AG04449 (cell line): ENCODE measurements around the gene BPTF.
"Not testable (repeated sequence)": the region's sequence is repeated elsewhere in the genome, so short reads cannot be mapped to it uniquely, and the experiment has no call there.

ENCODE experiments used
- CTCF ChIA-PET: fragments of 350-600 bp; formaldehyde crosslinking; extraction: SDS; loops from one replicate; lab custom pipeline; 2021; ENCODE audit warnings: antibody characterized with exemption; lab: Yijun Ruan, JAX
- POLR2A ChIA-PET: fragments of 400-600, 350-600 bp; formaldehyde crosslinking; extraction: SDS; loops from one replicate; lab custom pipeline; 2020; ENCODE audit warnings: antibody characterized with exemption, inconsistent platforms; lab: Yijun Ruan, JAX
- DNase-seq: peaks from one replicate; pipeline ENCODE4 v3.0.0-alpha.2; 2010; ENCODE audit warnings: low read depth, low spot score
- H3K4me3 ChIP-seq: 2 replicates; pipeline ENCODE4 v1.5.1; 2011; ENCODE audit warnings: low read depth, mild to moderate bottlenecking, control low read depth, low read length
- TF ChIP-seq, protein P1 (sequence below): IDR thresholded peaks from one replicate; pipeline ENCODE4 v1.5.1; 2011; ENCODE audit warnings: mild to moderate bottlenecking, moderate library complexity, low read length, control low read depth, inconsistent platforms; ENCODE audit not compliant: insufficient read depth; ENCODE audit errors: missing control alignments

BPTF gene

DNA sequence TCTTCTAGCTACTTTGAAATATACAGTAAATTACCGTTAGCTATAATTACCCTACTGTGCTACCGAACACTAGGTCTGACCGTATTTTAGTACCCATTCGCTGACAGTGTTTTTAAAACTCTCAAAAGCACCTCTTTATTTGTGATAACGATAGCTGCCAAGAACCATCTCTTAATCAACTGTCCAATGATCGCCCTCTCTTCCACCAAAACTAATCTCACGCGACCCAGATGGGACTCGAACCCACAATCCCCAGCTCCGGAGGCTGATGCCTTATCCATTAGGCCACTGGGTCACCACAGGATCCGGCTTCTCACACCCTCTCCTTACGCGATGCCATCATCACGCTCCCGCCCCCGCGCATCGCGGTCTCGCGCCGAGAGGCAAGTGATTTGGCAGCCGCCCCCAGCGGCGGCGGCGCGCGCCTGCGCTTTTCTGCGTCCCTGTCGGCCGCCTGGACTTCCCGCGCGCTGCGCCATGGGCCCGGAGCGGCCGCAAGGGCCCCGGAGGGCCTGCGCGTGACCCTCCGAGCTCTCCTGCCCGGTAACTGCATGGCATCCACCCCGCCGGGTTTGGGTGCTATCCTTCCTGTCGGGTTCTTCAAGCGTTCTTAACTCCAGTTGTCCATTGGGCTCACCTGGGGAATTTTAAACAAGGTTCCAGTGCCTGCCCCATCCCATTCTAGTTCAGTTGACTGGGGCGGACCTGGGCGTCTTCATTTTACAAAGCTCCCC, 194.5 kb downstream of the BPTF start:
- CTCF ChIA-PET = interaction anchor here (0.5 to 2.4 kb wide), 8 partner anchors 9 to 182 kb away, joined by 3 to 11 read pairs (median 4); no protein-coding TSS in a partner anchor
- TF ChIP-seq, protein P1, sequence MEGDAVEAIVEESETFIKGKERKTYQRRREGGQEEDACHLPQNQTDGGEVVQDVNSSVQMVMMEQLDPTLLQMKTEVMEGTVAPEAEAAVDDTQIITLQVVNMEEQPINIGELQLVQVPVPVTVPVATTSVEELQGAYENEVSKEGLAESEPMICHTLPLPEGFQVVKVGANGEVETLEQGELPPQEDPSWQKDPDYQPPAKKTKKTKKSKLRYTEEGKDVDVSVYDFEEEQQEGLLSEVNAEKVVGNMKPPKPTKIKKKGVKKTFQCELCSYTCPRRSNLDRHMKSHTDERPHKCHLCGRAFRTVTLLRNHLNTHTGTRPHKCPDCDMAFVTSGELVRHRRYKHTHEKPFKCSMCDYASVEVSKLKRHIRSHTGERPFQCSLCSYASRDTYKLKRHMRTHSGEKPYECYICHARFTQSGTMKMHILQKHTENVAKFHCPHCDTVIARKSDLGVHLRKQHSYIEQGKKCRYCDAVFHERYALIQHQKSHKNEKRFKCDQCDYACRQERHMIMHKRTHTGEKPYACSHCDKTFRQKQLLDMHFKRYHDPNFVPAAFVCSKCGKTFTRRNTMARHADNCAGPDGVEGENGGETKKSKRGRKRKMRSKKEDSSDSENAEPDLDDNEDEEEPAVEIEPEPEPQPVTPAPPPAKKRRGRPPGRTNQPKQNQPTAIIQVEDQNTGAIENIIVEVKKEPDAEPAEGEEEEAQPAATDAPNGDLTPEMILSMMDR = peak; percentile 40
- DNase-seq = peak; percentile 79
- POLR2A ChIA-PET = interaction anchor here (0.7 to 1.7 kb wide), 5 partner anchors 16 to 27 kb away, joined by 3 to 8 read pairs (median 5); partner anchors contain the start of genes C17orf58 and KPNA2
- H3K4me3 ChIP-seq = peak overlapping the region; percentile 67

DNA sequence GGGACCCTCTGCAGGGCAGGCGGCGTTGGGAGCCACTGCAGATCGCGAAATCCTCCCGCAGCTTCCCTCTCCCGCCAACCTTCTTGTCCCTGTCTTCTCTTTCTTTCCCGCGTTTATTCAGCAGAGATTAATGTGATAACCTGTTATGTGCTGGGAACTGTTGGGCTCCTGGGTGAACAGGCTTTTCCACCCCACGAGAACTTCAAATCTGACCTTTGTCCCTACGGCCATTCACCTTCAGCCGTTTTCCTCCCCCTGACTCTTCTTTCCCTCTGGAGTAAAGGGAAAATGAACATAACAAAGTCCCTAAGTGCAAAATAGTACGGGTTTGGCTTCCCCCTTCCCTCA, 195.1 kb downstream of the BPTF start:
- ChIA-PET CTCF (interaction anchor here (1.1 to 2.4 kb wide), 5 partner anchors 12 to 180 kb away, joined by 4 to 11 read pairs (median 8); no protein-coding TSS in a partner anchor), POLR2A (interaction anchor here (1.1 to 1.7 kb wide), 4 partner anchors 15 to 28 kb away, joined by 4 to 8 read pairs (median 6); partner anchors contain the start of genes C17orf58 and KPNA2)
- TF ChIP-seq, protein P1 = no peak
- H3K4me3 ChIP-seq = peak overlapping the region; percentile 67
- DNase-seq = no peak

GRCh38 chr17:68020791-68021190, 195.5 kb downstream of the BPTF start:
- H3K4me3 ChIP-seq, DNase-seq: not testable (repeated sequence)
- ChIA-PET POLR2A (interaction anchor here (1.7 kb wide), 1 partner anchor 27 kb away, joined by 5 read pairs; no protein-coding TSS in a partner anchor), CTCF (interaction anchor here (0.6 to 1.5 kb wide), 2 partner anchors 13 to 18 kb away, joined by 3 to 11 read pairs; no protein-coding TSS in a partner anchor)

- ChIA-PET POLR2A (no interaction called here), CTCF (interaction anchor here (0.6 kb wide), 1 partner anchor 33 kb away, joined by 3 read pairs; no protein-coding TSS in a partner anchor)
- no peak for DNase-seq
- TF ChIP-seq, protein P1 = no peak
- H3K4me3 ChIP-seq = no peak overlapping the region
Measured at GRCh38 chr17:68021963-68022362, 196.7 kb downstream of the BPTF start.

GRCh38 chr17:68022547-68022946, 197.2 kb downstream of the BPTF start:
- CTCF ChIA-PET = interaction anchor here (0.6 kb wide), 1 partner anchor 33 kb away, joined by 3 read pairs; no protein-coding TSS in a partner anchor
- DNase-seq, POLR2A ChIA-PET, H3K4me3 ChIP-seq: not testable (repeated sequence)

- TF ChIP-seq, protein P1 = no peak
- no peak overlapping the region for H3K4me3 ChIP-seq
- no peak for DNase-seq
- POLR2A ChIA-PET = no interaction called here
- CTCF ChIA-PET = interaction anchor here (0.8 kb wide), 1 partner anchor 36 kb away, joined by 3 read pairs; no protein-coding TSS in a partner anchor
Measured at GRCh38 chr17:68029512-68030215, 204.4 kb downstream of the BPTF start.
